CD4-positive, alpha-beta T cell (primary cell): ENCODE results near the gene XAGE2. TPM values are rescaled to one million over a fixed set of nuclear protein-coding genes. Genes with fewer than 3 reads are reported as not detected.

Experiments used
- ATAC-seq: fragments of 200-7000 bp; cut with Tn5 transposase; one replicate; pipeline ENCODE4 v1.10.0; 2022; ENCODE audit warnings: mild to moderate bottlenecking; ENCODE audit not compliant: poor library complexity
- CTCF ChIA-PET: fragments of 350-600 bp; sonication (Branson Sonifier 250); formaldehyde crosslinking; loops from one replicate; lab custom pipeline; 2021; ENCODE audit warnings: antibody characterized with exemption, inconsistent platforms; lab: Charles Lee
- POLR2A ChIA-PET: fragments of 350-600 bp; sonication (Branson Sonifier 250); formaldehyde crosslinking; loops from one replicate; lab custom pipeline; 2021; ENCODE audit warnings: antibody characterized with exemption, inconsistent platforms; lab: Charles Lee
- DNase-seq, 14 experiments: peaks; one replicate each; pipeline ENCODE4 v3.0.0-alpha.2; 2013 to 2020; ENCODE audit warnings: mixed read lengths in 2 of 14
- H3K27ac ChIP-seq, 2 donors: one replicate each; pipeline versions ENCODE4 v1.5.1 to v1.7.0; 2013; ENCODE audit warnings: low read length in 2 of 2, low read depth in 1 of 2, mild to moderate bottlenecking in 1 of 2
- H3K27me3 ChIP-seq, 2 experiments: 1 replicate in 1 of 2; 2 replicates in 1 of 2; pipeline versions ENCODE4 v1.6.1 to v1.7.0; 2013; ENCODE audit warnings: low read length in 2 of 2, control low read depth in 1 of 2, mild to moderate bottlenecking in 1 of 2, moderate library complexity in 1 of 2; ENCODE audit not compliant: insufficient read depth in 2 of 2, control insufficient read depth in 1 of 2
- H3K36me3 ChIP-seq: one replicate; pipeline ENCODE4 v1.6.1; 2013; ENCODE audit warnings: low read length, control low read depth; ENCODE audit not compliant: insufficient read depth
- H3K4me1 ChIP-seq: one replicate; pipeline ENCODE4 v1.6.1; 2013; ENCODE audit warnings: low read length, control low read depth; ENCODE audit not compliant: insufficient read depth
- H3K4me3 ChIP-seq: one replicate; pipeline ENCODE4 v1.5.1; 2013; ENCODE audit warnings: mild to moderate bottlenecking, low read length, moderate library complexity
- H3K9me3 ChIP-seq, 2 experiments: 1 replicate in 1 of 2; 2 replicates in 1 of 2; pipeline versions ENCODE4 v1.6.1 to v1.7.0; 2013; ENCODE audit warnings: low read length in 2 of 2, mild to moderate bottlenecking in 2 of 2, control low read depth in 1 of 2, moderate library complexity in 1 of 2; ENCODE audit not compliant: control insufficient read depth in 1 of 2, insufficient read depth in 1 of 2
- H3K27ac Mint-ChIP-seq: one replicate; pipeline ENCODE4 v1.8.0; 2020; ENCODE audit warnings: mixed read lengths
- H3K27me3 Mint-ChIP-seq: one replicate; pipeline ENCODE4 v1.8.0; 2021; ENCODE audit warnings: mixed read lengths
- H3K36me3 Mint-ChIP-seq: one replicate; pipeline ENCODE4 v1.8.0; 2021; ENCODE audit warnings: low read depth, mixed read lengths
- H3K4me1 Mint-ChIP-seq: one replicate; pipeline ENCODE4 v1.8.0; 2021; ENCODE audit warnings: low read depth, mixed read lengths
- H3K4me3 Mint-ChIP-seq: one replicate; pipeline ENCODE4 v1.8.0; 2020; ENCODE audit warnings: mild to moderate bottlenecking, mixed read lengths
- H3K9me3 Mint-ChIP-seq: one replicate; pipeline ENCODE4 v1.8.0; 2020; ENCODE audit warnings: mixed read lengths
- intact Hi-C, 2 experiments: fragments of 100-400 bp; cut with DNase I in 1 of 2; cut with micrococcal nuclease in 1 of 2; formaldehyde crosslinking; loops; one replicate each; pipeline versions ENCODE4 v1.15.1 to v1.9.0; 2023 to 2025; cut with DNase I, micrococcal nuclease
- microRNA-seq: library from miRNA; unstranded; fragments of <30 nt; microRNA quantifications from one replicate; pipeline ENCODE4 v1.2.0, GENCODE V29; 2021; ENCODE audit warnings: borderline microRNAs expressed, borderline replicate concordance
- total RNA-seq, 174 experiments: library from RNA in 2 of 174; stranded (reverse) in 2 of 174; gene quantifications; one replicate each; pipeline ENCODE4 v1.2.3 and lab custom pipeline; 2021 to 2026
- TF ChIP-seq, protein P1 (sequence below): fragments of 200-600 bp; IDR thresholded peaks from one replicate; pipeline ENCODE4 v1.8.0; 2022; ENCODE audit warnings: antibody characterized with exemption, mild to moderate bottlenecking

XAGE2 gene
- total RNA-seq, 2 experiments from 2014 or later, result not detected

DNA sequence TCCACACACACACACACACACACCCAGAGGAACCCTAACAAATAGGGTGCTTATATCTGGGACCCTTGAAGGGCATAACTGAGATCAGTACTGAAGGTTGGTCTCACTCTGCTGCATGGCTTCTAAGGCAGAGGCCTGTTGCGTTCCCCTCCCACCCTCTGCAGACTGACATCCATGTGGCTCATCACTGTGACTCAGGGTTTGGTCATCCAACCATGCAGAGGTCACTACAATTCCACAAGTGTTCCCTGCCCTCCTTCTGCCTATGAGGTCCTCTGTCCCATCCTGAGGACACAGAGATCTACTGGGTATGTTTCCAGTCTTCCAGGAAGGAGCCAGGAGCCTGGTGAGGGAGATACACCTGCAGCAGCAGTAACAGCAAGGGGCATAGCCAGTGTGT, 55.8 kb downstream of the XAGE2 start:
- no peak overlapping the region for H3K4me3 Mint-ChIP-seq
- no peak overlapping the region for H3K4me3 ChIP-seq
- no peaks in the 10 kb centered on the region for H3K36me3 Mint-ChIP-seq
- no peaks in the 10 kb centered on the region for H3K9me3 Mint-ChIP-seq
- H3K9me3 ChIP-seq, result no peaks in the 10 kb centered on the region
- ChIA-PET POLR2A (no interaction called here), CTCF (no interaction called here)
- H3K27me3 Mint-ChIP-seq, result no peaks in the 10 kb centered on the region
- no peaks in the 10 kb centered on the region for H3K4me1 ChIP-seq
- H3K27ac ChIP-seq, result no peak overlapping the region
- no peaks in the 10 kb centered on the region for H3K4me1 Mint-ChIP-seq
- H3K36me3 ChIP-seq, result no peaks in the 10 kb centered on the region
- TF ChIP-seq, protein P1, sequence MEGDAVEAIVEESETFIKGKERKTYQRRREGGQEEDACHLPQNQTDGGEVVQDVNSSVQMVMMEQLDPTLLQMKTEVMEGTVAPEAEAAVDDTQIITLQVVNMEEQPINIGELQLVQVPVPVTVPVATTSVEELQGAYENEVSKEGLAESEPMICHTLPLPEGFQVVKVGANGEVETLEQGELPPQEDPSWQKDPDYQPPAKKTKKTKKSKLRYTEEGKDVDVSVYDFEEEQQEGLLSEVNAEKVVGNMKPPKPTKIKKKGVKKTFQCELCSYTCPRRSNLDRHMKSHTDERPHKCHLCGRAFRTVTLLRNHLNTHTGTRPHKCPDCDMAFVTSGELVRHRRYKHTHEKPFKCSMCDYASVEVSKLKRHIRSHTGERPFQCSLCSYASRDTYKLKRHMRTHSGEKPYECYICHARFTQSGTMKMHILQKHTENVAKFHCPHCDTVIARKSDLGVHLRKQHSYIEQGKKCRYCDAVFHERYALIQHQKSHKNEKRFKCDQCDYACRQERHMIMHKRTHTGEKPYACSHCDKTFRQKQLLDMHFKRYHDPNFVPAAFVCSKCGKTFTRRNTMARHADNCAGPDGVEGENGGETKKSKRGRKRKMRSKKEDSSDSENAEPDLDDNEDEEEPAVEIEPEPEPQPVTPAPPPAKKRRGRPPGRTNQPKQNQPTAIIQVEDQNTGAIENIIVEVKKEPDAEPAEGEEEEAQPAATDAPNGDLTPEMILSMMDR, result no peak
- DNase-seq (no peak), ATAC-seq (no peak)
- no peak overlapping the region for H3K27ac Mint-ChIP-seq
- no peaks in the 10 kb centered on the region for H3K27me3 ChIP-seq
- intact Hi-C loops, result no loop called here

Small RNA genes lying within 50 kb of the gene (microRNA-seq; reads per million reads assigned to microRNA genes)
- not detected for gene MIR8088

Other genes starting within 250 kb of the XAGE2 start
- gene MAGED4, start 184.1 kb upstream of the XAGE2 start, total RNA-seq, result under 1 TPM; 0.28 to 0.58 TPM
- not detected for gene XAGE1A, start 126.8 kb downstream of the XAGE2 start, total RNA-seq
- gene XAGE1B, start 148.0 kb downstream of the XAGE2 start, total RNA-seq, result not detected